Limb (tissue), 2 donors: ENCODE measurements around the gene MST1.
"Not testable (repeated sequence)": the region's sequence is repeated elsewhere in the genome, so short reads cannot be mapped to it uniquely, and the experiment has no call there.

Experiments
- DNase-seq, 2 donors: peaks; one replicate each; pipeline ENCODE4 v3.0.0-alpha.2; 2016; ENCODE audit errors: extremely low spot score in 2 of 2

Gene MST1

DNA sequence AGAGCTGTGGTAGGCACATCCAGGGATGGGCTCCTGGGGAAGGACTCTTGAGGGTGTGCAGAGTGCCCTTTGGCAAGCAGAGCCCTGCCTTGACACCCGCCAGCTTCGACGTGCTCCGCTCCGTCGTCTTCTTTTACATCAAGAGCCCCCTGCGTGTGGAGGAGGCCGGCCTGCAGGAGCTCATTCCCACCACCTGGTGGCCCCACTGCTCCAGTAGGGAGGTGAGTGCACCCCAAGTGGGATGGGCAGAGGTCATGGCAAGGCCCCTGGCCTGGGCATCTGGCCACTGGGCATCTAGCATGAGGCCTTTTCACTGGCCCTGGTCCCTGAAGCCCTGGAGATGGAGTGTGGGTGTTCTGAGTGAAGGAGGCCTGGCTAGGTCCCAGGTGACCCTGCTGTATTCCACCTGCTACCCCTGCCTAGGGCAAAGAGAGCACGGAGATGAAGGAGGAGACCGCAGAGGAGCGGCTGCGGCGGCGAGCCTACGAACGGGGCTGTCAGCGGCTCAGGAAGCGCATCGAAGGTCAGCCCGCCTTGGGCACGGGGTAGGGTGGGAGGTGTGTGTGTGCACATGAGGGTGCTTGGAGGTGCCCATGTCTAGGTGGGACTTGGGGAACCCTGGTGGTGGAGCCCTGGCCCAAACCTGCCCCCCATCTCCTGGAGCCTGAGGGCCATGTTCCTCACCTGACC lies 12.3 kb upstream of the MST1 start:
- DNase-seq: no peak

- no peak for DNase-seq
Measured at GRCh38 chr3:49700453-49701128, 11.3 kb upstream of the MST1 start.

- no peak for DNase-seq
Measured at GRCh38 chr3:49700014-49700413, 10.7 kb upstream of the MST1 start.

- no peak for DNase-seq
Measured at GRCh38 chr3:49699281-49699979, 10.2 kb upstream of the MST1 start.

DNA sequence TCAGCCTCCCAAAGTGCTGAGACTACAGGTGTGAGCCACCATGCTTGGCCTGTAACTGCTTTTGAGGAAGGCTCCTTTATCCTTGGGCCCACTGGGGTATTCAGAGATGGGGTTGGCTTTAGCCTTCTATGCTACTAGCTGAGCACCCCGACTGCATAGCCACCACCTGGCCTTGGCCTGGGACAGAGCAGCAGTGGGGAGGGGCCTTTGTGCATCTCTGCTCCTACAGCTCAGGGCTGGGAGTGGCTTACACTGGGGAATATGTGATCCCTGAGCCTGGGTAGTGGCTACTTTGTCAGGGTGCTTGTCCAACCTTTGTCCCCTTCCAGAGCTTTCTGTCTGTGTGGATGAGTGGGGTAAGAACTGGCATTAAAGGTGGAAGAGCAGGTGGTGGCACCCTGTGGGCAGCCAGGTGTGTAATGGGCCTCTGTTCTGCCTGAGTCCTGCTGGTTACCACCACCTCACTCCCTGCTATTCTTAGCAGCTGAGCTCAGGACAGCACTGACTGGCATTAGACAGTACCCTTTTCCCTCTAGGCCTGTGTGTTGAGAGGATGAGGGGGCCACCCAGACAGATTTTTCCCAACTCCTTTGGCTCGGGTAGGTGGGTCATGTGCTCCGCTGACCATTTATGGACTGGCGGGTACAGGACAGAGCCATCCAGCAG lies 6.2 kb upstream of the MST1 start:
- DNase-seq: not testable (repeated sequence)

DNA sequence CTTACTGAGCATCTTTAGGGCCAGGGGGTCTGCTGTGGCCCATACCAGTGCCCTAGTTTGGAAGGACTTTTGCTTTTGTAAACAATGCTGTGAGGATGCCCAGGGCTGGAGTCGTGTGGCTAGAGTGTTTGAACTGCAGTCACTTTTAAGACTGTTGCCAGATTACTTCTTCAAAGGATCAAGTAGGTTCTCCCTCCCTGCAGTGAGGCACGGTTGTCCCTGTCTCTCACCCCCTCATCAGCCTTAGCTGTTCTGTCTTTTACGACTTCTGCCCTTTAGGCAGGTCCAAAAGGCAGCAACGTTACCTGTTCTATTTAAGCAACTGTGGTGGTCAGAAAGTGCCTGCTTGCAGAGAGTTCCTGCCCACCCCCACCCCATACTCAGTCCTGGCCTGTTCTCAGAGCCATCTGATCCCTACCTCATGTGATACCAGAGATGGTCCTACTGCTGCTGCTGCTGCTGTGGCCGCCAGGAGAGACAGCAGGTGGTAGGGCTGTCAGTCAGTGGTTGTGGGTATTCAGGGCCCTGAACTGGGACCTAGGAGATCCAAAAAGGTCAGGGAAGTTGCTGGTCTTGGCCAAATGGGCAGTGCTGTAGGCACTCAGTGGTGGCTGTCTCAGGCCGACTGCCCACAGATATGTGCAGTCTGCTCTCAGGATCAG lies 5.3 kb upstream of the MST1 start:
- DNase-seq: not testable (repeated sequence)

- DNase-seq: not testable (repeated sequence)
Measured at GRCh38 chr3:49691481-49691880, 2.2 kb upstream of the MST1 start.

- DNase-seq: not testable (repeated sequence)
Measured at GRCh38 chr3:49690856-49691255, 1.6 kb upstream of the MST1 start.

- not testable (repeated sequence) for DNase-seq
Measured at GRCh38 chr3:49689908-49690624, 792 bp upstream of the MST1 start.

DNA sequence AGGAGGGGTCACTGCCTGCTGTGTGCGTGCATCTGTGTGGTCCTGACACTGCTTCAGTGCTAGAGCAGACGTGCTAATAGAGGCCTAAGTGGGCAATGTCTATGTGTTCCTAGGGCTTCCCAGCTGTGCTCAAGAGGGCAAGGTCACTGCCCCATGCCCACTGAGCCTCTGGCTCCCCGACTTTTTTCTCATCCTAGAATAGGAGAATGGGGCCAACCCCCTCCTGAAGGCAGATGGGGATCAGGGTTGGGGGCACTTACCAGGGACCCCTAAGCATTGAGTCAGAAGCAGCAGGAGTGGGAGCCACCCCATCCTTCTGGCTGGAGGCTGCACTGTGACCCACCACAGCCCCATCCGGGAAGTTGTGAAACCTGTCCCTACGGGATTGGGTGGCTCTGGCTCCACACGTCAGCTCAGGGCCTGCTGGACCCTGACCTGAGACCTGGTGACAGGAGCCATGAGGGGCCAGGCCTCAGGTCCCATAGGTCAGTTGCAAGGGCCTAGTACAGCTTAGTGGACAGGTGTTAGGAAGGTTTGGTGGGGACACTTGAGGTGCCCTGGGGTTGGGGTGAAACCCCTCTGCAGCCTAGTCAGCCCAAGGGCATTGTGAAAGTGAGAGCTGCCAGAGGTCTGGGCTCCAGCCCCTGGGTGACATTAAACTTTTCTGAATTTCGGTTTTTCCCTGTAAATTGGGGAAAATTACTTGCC lies 782 bp downstream of the MST1 start:
- not testable (repeated sequence) for DNase-seq

DNA sequence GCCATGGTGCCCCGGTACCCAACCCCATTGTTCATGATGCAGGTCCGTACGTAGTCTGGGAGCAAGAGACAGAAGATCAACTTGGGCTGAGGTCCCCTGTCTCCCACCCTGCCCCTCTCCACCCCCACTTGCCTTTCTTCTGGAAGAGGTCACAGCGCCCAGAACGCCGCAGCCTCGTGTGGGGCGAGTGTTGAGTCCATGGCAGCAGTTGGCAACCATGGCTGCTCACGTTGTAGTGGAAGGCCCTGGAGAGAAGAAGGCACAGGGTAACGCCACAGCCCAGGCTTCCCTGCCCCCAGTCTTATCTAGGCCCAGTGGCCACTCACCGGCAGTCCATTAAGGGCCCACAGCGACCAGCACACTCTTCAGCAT lies 1.9 kb downstream of the MST1 start:
- DNase-seq: not testable (repeated sequence)

GRCh38 chr3:49686769-49687423 lies 2.4 kb downstream of the MST1 start:
- DNase-seq: peak in 1 of 2 donors; percentile 65

DNA sequence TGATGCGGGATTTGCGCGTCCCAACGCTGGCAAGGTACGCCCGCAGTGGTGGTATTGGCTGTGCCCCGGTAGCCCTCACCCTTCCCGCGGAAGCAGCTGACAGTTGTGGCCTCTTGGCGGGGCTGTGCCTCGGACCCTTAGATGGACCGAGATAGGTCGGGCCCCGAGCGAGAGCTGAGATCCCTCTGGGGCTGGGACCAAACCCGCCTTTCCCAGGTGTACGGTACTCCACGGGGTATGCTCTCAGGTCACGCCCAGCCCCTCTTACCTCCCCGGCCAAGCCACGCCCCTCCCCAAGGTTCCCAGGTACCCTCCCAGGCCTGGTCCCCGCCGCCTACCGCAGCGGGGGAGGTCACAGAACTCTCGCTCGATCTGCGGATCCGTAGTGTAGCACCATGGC lies 2.9 kb downstream of the MST1 start:
- peak in 1 of 2 donors; percentile 58 for DNase-seq

DNA sequence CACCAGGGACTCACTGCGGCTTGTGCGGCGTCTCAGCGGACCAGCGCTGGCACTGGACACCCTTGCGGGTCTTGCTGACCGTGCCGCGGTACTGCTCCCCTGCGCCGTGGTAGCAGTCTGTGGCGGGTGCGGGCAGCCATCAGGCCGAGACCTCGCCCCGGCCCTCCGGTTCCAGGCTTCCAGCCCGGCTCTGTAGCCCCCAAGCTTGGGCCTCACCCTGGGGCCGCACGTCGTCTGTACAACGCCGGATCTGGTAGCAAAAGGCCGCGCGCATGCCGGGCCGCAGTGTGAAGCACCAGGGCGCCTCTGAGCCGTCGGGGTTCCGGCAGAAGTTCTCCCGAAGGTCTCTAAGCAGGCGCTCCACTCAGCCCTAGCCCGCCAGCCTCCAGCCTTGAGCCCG lies 3.4 kb downstream of the MST1 start:
- DNase-seq: not testable (repeated sequence)

DNA sequence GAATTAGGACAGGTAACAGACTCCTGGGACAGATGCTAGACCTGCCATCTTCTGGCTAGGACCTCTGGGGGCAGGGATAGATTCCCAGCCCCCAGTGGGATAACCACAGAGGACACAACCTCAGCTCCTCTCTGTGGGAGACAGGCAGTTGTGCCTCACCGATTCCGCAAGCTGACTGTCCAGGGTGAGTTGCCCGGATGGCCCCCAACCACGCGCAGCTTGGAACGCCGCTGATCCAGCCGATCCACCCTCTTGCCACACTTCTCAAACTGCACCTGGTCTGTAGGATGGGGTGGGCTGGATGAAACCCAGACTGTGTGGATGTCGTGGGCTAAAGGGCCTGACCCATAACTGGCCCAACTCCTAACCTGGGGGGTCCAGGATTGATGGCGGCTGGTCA lies 4.2 kb downstream of the MST1 start:
- not testable (repeated sequence) for DNase-seq

- DNase-seq: not testable (repeated sequence)
Measured at GRCh38 chr3:49684453-49684852, 4.8 kb downstream of the MST1 start.

DNA sequence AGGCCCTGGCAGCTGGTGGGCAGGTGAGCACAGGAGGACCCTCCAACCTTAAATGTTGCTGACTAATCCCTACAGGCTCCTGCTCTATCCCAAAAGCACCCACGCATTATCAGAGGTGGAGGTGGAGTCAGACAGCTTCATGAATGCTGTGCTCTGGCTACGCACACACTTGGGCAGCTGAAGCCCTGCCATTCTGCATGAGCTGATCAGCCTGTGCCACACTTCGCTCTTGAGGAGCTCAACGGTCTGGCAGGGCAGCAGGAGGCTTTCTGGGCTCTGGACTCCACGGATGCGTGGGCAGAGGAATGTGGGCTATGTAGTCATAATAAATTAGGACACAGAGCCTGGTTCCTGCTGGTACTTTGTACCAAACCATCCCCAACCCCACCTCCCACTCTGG lies 6.1 kb downstream of the MST1 start:
- DNase-seq: no peak

DNA sequence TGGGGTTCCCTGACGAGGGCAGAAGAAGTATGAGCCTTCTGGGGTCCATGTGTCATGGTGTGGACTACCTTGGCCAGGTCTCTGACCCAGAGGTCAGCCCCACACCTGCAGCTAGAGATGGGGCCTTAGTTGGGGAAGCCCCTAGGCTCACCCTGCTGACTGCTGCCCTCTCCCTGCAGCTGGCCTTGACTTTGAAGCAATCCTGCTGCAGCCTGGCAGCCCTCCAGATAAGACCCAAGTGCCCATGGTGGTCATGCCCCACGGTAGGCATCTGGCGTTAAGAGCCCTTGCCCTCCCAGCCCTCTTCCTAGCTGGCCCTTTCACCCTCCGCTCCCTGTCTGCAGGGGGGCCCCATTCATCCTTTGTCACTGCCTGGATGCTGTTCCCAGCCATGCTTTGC lies 7.7 kb downstream of the MST1 start:
- DNase-seq: no peak

GRCh38 chr3:49681232-49681522 lies 8.1 kb downstream of the MST1 start:
- DNase-seq: no peak
